Activated T-helper 1 cell treated with anti-CD3 and anti-CD28 coated beads, Interleukin-12 subunit alpha, Interleukin-12 subunit beta, Interleukin-2, Interleukin-4 antibody, amounts not matched to agents 30 ng/mL and 10 ng/mL and 1 ng/mL, durations not matched to agents 14 hours and 24 hours and 36 hours (primary cell): ENCODE data around the gene SMARCE1. TPM values are rescaled to one million over a fixed set of nuclear protein-coding genes. Genes with fewer than 3 reads are reported as not detected.

Experiments used
- DNase-seq: peaks from one replicate; pipeline ENCODE4 v3.0.0; 2021; ENCODE audit warnings: low spot score
- H3K27ac Mint-ChIP-seq: one replicate; pipeline ENCODE4 v1.8.0; 2021; ENCODE audit warnings: mild to moderate bottlenecking, mixed read lengths
- H3K27me3 Mint-ChIP-seq: one replicate; pipeline ENCODE4 v1.8.0; 2022; ENCODE audit warnings: mild to moderate bottlenecking, moderate library complexity, mixed read lengths; ENCODE audit not compliant: insufficient read depth
- H3K36me3 Mint-ChIP-seq: one replicate; pipeline ENCODE4 v1.8.0; 2021; ENCODE audit warnings: low read depth, mixed read lengths
- H3K4me1 Mint-ChIP-seq: one replicate; pipeline ENCODE4 v1.8.0; 2021; ENCODE audit warnings: low read depth, mixed read lengths
- H3K4me3 Mint-ChIP-seq: one replicate; pipeline ENCODE4 v1.8.0; 2021; ENCODE audit warnings: mild to moderate bottlenecking, moderate library complexity, mixed read lengths
- H3K9me3 Mint-ChIP-seq: one replicate; pipeline ENCODE4 v1.8.0; 2021; ENCODE audit warnings: mixed read lengths
- intact Hi-C: fragments of 100-400 bp; cut with micrococcal nuclease; formaldehyde crosslinking; loops from one replicate; pipeline ENCODE4 v1.15.1; 2024
- total RNA-seq: library from RNA; stranded (reverse); gene quantifications from 2 replicates; pipeline ENCODE4 v1.2.3, GENCODE V29; 2022

SMARCE1 gene
- total RNA-seq, 1 donor from 2014 or later, result 125 TPM

GRCh38 chr17:40604327-40605080 lies 43.1 kb downstream of the SMARCE1 start:
- Mint-ChIP-seq H3K27me3 (no peaks in the 10 kb centered on the region), H3K4me3 (peak overlapping the region; percentile 71), H3K9me3 (no peaks in the 10 kb centered on the region), H3K4me1 (peaks cover 95% of the 10 kb centered on the region), H3K27ac (peak overlapping the region; percentile 76), H3K36me3 (peaks cover 5% of the 10 kb centered on the region)
- no peak for DNase-seq
- intact Hi-C loops, result loop anchor here (1.0 to 5.0 kb wide), 3 partner anchors 11 to 157 kb away; no protein-coding TSS in a partner anchor

- peak overlapping the region; percentile 90 for H3K27ac Mint-ChIP-seq
- H3K27me3 Mint-ChIP-seq, result no peaks in the 10 kb centered on the region
- DNase-seq, result peak; percentile 61
These were observed 44.9 kb downstream of the SMARCE1 start for GRCh38 chr17:40602445-40603443.

GRCh38 chr17:40600486-40601046 lies 47.1 kb downstream of the SMARCE1 start:
- no peak for DNase-seq
- Mint-ChIP-seq H3K36me3 (peaks cover 9% of the 10 kb centered on the region), H3K4me1 (peaks cover 97% of the 10 kb centered on the region), H3K27ac (no peak overlapping the region), H3K27me3 (no peaks in the 10 kb centered on the region), H3K4me3 (peak overlapping the region; percentile 8), H3K9me3 (peaks cover 5% of the 10 kb centered on the region)
- intact Hi-C loops, result no loop called here

More at GRCh38 chr17:40602445-40603443, 44.9 kb downstream of the SMARCE1 start:
- H3K9me3 Mint-ChIP-seq, result no peaks in the 10 kb centered on the region
- intact Hi-C loops, result no loop called here
- peaks cover 95% of the 10 kb centered on the region for H3K4me1 Mint-ChIP-seq
- peaks cover 5% of the 10 kb centered on the region for H3K36me3 Mint-ChIP-seq
- peak overlapping the region; percentile 38 for H3K4me3 Mint-ChIP-seq

GRCh38 chr17:40599468-40599763 lies 48.2 kb downstream of the SMARCE1 start:
- intact Hi-C loops, result loop anchor here (1.0 to 2.0 kb wide), 4 partner anchors 15 to 277 kb away; no protein-coding TSS in a partner anchor
- no peak for DNase-seq
- H3K36me3 Mint-ChIP-seq, result peaks cover 10% of the 10 kb centered on the region
- H3K27me3 Mint-ChIP-seq, result no peaks in the 10 kb centered on the region
- H3K27ac Mint-ChIP-seq, result peak overlapping the region; percentile 89
- peak overlapping the region; percentile 46 for H3K4me3 Mint-ChIP-seq
- peaks cover 92% of the 10 kb centered on the region for H3K4me1 Mint-ChIP-seq
- H3K9me3 Mint-ChIP-seq, result peaks cover 9% of the 10 kb centered on the region

- Mint-ChIP-seq H3K36me3 (peaks cover 10% of the 10 kb centered on the region), H3K27ac (peak overlapping the region; percentile 89), H3K27me3 (no peaks in the 10 kb centered on the region), H3K4me3 (peak overlapping the region; percentile 46), H3K9me3 (peaks cover 9% of the 10 kb centered on the region), H3K4me1 (peaks cover 87% of the 10 kb centered on the region)
- intact Hi-C loops, result loop anchor here (1.0 to 2.0 kb wide), 9 partner anchors 9 to 276 kb away; no protein-coding TSS in a partner anchor
- DNase-seq, result peak; percentile 56
These were observed 48.8 kb downstream of the SMARCE1 start for GRCh38 chr17:40598619-40599467.

GRCh38 chr17:40598301-40598618 lies 49.4 kb downstream of the SMARCE1 start:
- Mint-ChIP-seq H3K27me3 (no peaks in the 10 kb centered on the region), H3K36me3 (peaks cover 10% of the 10 kb centered on the region), H3K4me3 (peak overlapping the region; percentile 46), H3K27ac (peak overlapping the region; percentile 89), H3K9me3 (peaks cover 9% of the 10 kb centered on the region), H3K4me1 (peaks cover 83% of the 10 kb centered on the region)
- intact Hi-C loops, result loop anchor here (1.0 to 2.0 kb wide), 8 partner anchors 10 to 275 kb away; no protein-coding TSS in a partner anchor
- no peak for DNase-seq

GRCh38 chr17:40597556-40598300 lies 49.9 kb downstream of the SMARCE1 start:
- intact Hi-C loops, result loop anchor here (1.0 to 2.0 kb wide), 8 partner anchors 11 to 275 kb away; no protein-coding TSS in a partner anchor
- Mint-ChIP-seq H3K27me3 (no peaks in the 10 kb centered on the region), H3K36me3 (peaks cover 10% of the 10 kb centered on the region), H3K9me3 (peaks cover 9% of the 10 kb centered on the region), H3K4me3 (peak overlapping the region; percentile 46), H3K4me1 (peaks cover 78% of the 10 kb centered on the region), H3K27ac (peak overlapping the region; percentile 89)
- DNase-seq, result no peak

- Mint-ChIP-seq H3K36me3 (peaks cover 10% of the 10 kb centered on the region), H3K4me3 (no peak overlapping the region), H3K9me3 (peaks cover 9% of the 10 kb centered on the region), H3K27me3 (no peaks in the 10 kb centered on the region), H3K4me1 (peaks cover 73% of the 10 kb centered on the region), H3K27ac (peak overlapping the region; percentile 85)
- no peak for DNase-seq
- intact Hi-C loops, result no loop called here
These were observed 50.5 kb downstream of the SMARCE1 start for GRCh38 chr17:40597156-40597555.

- Mint-ChIP-seq H3K9me3 (peaks cover 9% of the 10 kb centered on the region), H3K4me3 (peak overlapping the region; percentile 19), H3K27me3 (no peaks in the 10 kb centered on the region), H3K4me1 (peaks cover 65% of the 10 kb centered on the region), H3K36me3 (peaks cover 8% of the 10 kb centered on the region), H3K27ac (peak overlapping the region; percentile 72)
- no peak for DNase-seq
- intact Hi-C loops, result no loop called here
These were observed 51.2 kb downstream of the SMARCE1 start for GRCh38 chr17:40596261-40596919.

- intact Hi-C loops, result no loop called here
- no peak overlapping the region for H3K4me3 Mint-ChIP-seq
- H3K4me1 Mint-ChIP-seq, result peaks cover 58% of the 10 kb centered on the region
- H3K27me3 Mint-ChIP-seq, result no peaks in the 10 kb centered on the region
- no peak for DNase-seq
- H3K36me3 Mint-ChIP-seq, result peaks cover 18% of the 10 kb centered on the region
- no peak overlapping the region for H3K27ac Mint-ChIP-seq
- H3K9me3 Mint-ChIP-seq, result peaks cover 29% of the 10 kb centered on the region
These were observed 56.9 kb downstream of the SMARCE1 start for GRCh38 chr17:40590742-40591141.

GRCh38 chr17:40588552-40588951 lies 59.1 kb downstream of the SMARCE1 start:
- H3K27ac Mint-ChIP-seq, result peak overlapping the region; percentile 45

More at GRCh38 chr17:40588552-40588951, 59.1 kb downstream of the SMARCE1 start:
- intact Hi-C loops, result no loop called here
- peaks cover 68% of the 10 kb centered on the region for H3K4me1 Mint-ChIP-seq
- DNase-seq, result no peak
- peaks cover 44% of the 10 kb centered on the region for H3K9me3 Mint-ChIP-seq
- H3K36me3 Mint-ChIP-seq, result peaks cover 27% of the 10 kb centered on the region
- peak overlapping the region; percentile 27 for H3K4me3 Mint-ChIP-seq
- H3K27me3 Mint-ChIP-seq, result no peaks in the 10 kb centered on the region
